SK-N-SH (cell line): ENCODE results near the gene SAP30L. TPM values are rescaled to one million over a fixed set of nuclear protein-coding genes. Genes with fewer than 3 reads are reported as not detected.
A peak's percentile ranks its signal among the peaks of the same experiment; 100 is the strongest.

ENCODE experiments used
- CTCF ChIA-PET: fragments of 300-600, 350-600 bp; formaldehyde crosslinking; extraction: SDS; loops from one replicate; lab custom pipeline; 2021; lab: Yijun Ruan, JAX
- POLR2A ChIA-PET: fragments of 350-600 bp; sonication (Branson Sonifier 250); formaldehyde crosslinking; extraction: SDS; loops from one replicate; lab custom pipeline; 2020; ENCODE audit warnings: antibody characterized with exemption, inconsistent platforms; lab: Yijun Ruan, JAX
- DNase-seq: peaks from one replicate; pipeline ENCODE4 v3.0.0; 2012
- H2AFZ ChIP-seq: fragments of 200-600 bp; sonication (generic); 2 replicates; pipeline ENCODE4 v1.8.1; 2016; ENCODE audit warnings: antibody characterized with exemption, mild to moderate bottlenecking, low read depth
- H3F3A ChIP-seq: fragments of 200-600 bp; sonication (generic); replicated peaks from 2 replicates; pipeline ENCODE3; 2016; ENCODE audit warnings: antibody characterized with exemption, mild to moderate bottlenecking; ENCODE audit not compliant: insufficient read depth
- H3K27ac ChIP-seq, 2 experiments: fragments of 200-500 bp in 1 of 2; fragments of 200-600 bp in 1 of 2; sonication (Bioruptor generic) in 1 of 2; sonication (generic), shearing (Covaris generic) in 1 of 2; 2 replicates each; pipeline versions ENCODE4 v1.5.1 to v1.6.1; 2014 to 2016; ENCODE audit warnings: low read depth in 2 of 2, inconsistent platforms in 1 of 2, low read length in 1 of 2, mild to moderate bottlenecking in 1 of 2, mixed read lengths in 1 of 2
- H3K27me3 ChIP-seq: fragments of 200-600 bp; sonication (generic), shearing (Covaris generic); 2 replicates; pipeline ENCODE4 v1.6.1; 2016; ENCODE audit warnings: mixed run types; ENCODE audit not compliant: insufficient read depth
- H3K36me3 ChIP-seq, 2 experiments: fragments of 200-500 bp in 1 of 2; fragments of 200-600 bp in 1 of 2; sonication (Bioruptor generic) in 1 of 2; sonication (generic) in 1 of 2; replicated peaks in 1 of 2; 2 replicates each; pipeline versions ENCODE3 to v1.5.1; 2014 to 2016; ENCODE audit warnings: low read length in 1 of 2, mild to moderate bottlenecking in 1 of 2; ENCODE audit not compliant: insufficient read depth in 2 of 2, control insufficient read depth in 1 of 2
- H3K4me1 ChIP-seq, 2 experiments: fragments of 200-500 bp in 1 of 2; fragments of 200-600 bp in 1 of 2; sonication (Bioruptor generic) in 1 of 2; sonication (generic), shearing (Covaris generic) in 1 of 2; 2 replicates each; pipeline versions ENCODE4 v1.5.1 to v1.6.1; 2014 to 2016; ENCODE audit warnings: low read depth in 1 of 2, low read length in 1 of 2, mixed run types in 1 of 2; ENCODE audit not compliant: insufficient read depth in 2 of 2, control insufficient read depth in 1 of 2
- H3K4me2 ChIP-seq: fragments of 200-600 bp; sonication (generic), shearing (Covaris generic); 2 replicates; pipeline ENCODE4 v1.6.1; 2017; ENCODE audit warnings: mixed run types
- H3K4me3 ChIP-seq, 2 experiments: fragments of 200-500 bp in 1 of 2; fragments of 200-600 bp in 1 of 2; sonication (Bioruptor generic) in 1 of 2; sonication (generic), shearing (Covaris generic) in 1 of 2; 2 replicates each; pipeline versions ENCODE4 v1.5.1 to v1.8.1; 2014 to 2016; ENCODE audit warnings: low read depth in 2 of 2, inconsistent platforms in 1 of 2, low read length in 1 of 2, mild to moderate bottlenecking in 1 of 2, mixed read lengths in 1 of 2, moderate library complexity in 1 of 2
- H3K79me2 ChIP-seq: fragments of 200-600 bp; sonication (generic); 2 replicates; pipeline ENCODE4 v1.8.1; 2017; ENCODE audit warnings: mild to moderate bottlenecking; ENCODE audit not compliant: insufficient read depth
- H3K9ac ChIP-seq: fragments of 200-600 bp; sonication (generic); 2 replicates; pipeline ENCODE4 v1.6.1; 2017; ENCODE audit warnings: mixed run types
- H3K9me2 ChIP-seq: fragments of 200-600 bp; sonication (generic); 2 replicates; pipeline ENCODE4 v1.6.1; 2017; ENCODE audit warnings: mixed run types
- H3K9me3 ChIP-seq: fragments of 200-600 bp; sonication (generic); 2 replicates; pipeline ENCODE4 v1.6.1; 2017; ENCODE audit warnings: mixed run types, mild to moderate bottlenecking, moderate library complexity
- H4K20me1 ChIP-seq: fragments of 200-600 bp; sonication (generic); 2 replicates; pipeline ENCODE4 v1.6.1; 2017; ENCODE audit warnings: mild to moderate bottlenecking, mixed run types; ENCODE audit not compliant: insufficient read depth
- CHD2 ChIP-seq: fragments of 150-350 bp; IDR thresholded peaks from 2 replicates; pipeline ENCODE4 v1.6.1; 2018; ENCODE audit warnings: low read length; ENCODE audit not compliant: partially characterized antibody
- ELF1 ChIP-seq: IDR thresholded peaks from 2 replicates; pipeline ENCODE4 v1.4.0; 2012
- EZH2phosphoT487 ChIP-seq: fragments of 200-600 bp; sonication (generic); IDR thresholded peaks from 2 replicates; pipeline ENCODE4 v1.6.1; 2017; ENCODE audit warnings: low read depth, mixed run types, mild to moderate bottlenecking, antibody characterized with exemption, moderate library complexity, borderline replicate concordance
- FOSL2 ChIP-seq: IDR thresholded peaks from 2 replicates; pipeline ENCODE4 v1.4.0; 2012; ENCODE audit warnings: low read depth, mild to moderate bottlenecking, moderate library complexity, borderline replicate concordance
- FOXJ3 ChIP-seq: sonication (generic); formaldehyde crosslinking; IDR thresholded peaks from 2 replicates; pipeline ENCODE4 v1.5.1; 2020; ENCODE audit warnings: mild to moderate bottlenecking, missing genetic modification reagents
- FOXM1 ChIP-seq: IDR thresholded peaks from 2 replicates; pipeline ENCODE4 v1.4.0; 2012; ENCODE audit warnings: low read depth, mild to moderate bottlenecking
- GATA2 ChIP-seq: sonication (generic); formaldehyde crosslinking; IDR thresholded peaks from 2 replicates; pipeline ENCODE4 v1.5.0; 2020; ENCODE audit warnings: mild to moderate bottlenecking, missing genetic modification reagents
- JUND ChIP-seq: IDR thresholded peaks from 2 replicates; pipeline ENCODE4 v1.4.0; 2012
- MEF2A ChIP-seq: IDR thresholded peaks from 2 replicates; pipeline ENCODE4 v1.4.0; 2012; ENCODE audit warnings: low read depth, borderline replicate concordance
- NRF1 ChIP-seq: IDR thresholded peaks from 2 replicates; pipeline ENCODE4 v1.6.1; 2012; ENCODE audit warnings: low read depth, mild to moderate bottlenecking, low read length
- POLR2AphosphoS5 ChIP-seq: IDR thresholded peaks from 2 replicates; pipeline ENCODE4 v1.6.1; 2012; ENCODE audit warnings: low read depth, low read length
- RAD21 ChIP-seq: IDR thresholded peaks from 2 replicates; pipeline ENCODE4 v1.6.1; 2012; ENCODE audit warnings: mild to moderate bottlenecking, low read length
- RXRA ChIP-seq: IDR thresholded peaks from 2 replicates; pipeline ENCODE4 v1.4.0; 2012; ENCODE audit warnings: low read depth, mild to moderate bottlenecking, borderline replicate concordance
- SMC3 ChIP-seq: IDR thresholded peaks from 2 replicates; pipeline ENCODE4 v1.6.1; 2012; ENCODE audit warnings: low read depth, low read length, improper control_type of control experiment
- TAF1 ChIP-seq: IDR thresholded peaks from 2 replicates; pipeline ENCODE4 v1.6.1; 2012; ENCODE audit warnings: low read depth, mild to moderate bottlenecking, low read length, moderate library complexity, borderline replicate concordance
- YY1 ChIP-seq: IDR thresholded peaks from 2 replicates; pipeline ENCODE4 v1.4.0; 2012; ENCODE audit warnings: low read depth, mild to moderate bottlenecking
- WGBS: methylation state at CpG from one replicate; pipeline ENCODE4 v1.1.6; 2017; ENCODE audit warnings: low lambda C conversion rate; 5-methylcytosine and 5-hydroxymethylcytosine counted together
- polyA plus RNA-seq, 3 experiments: library from polyadenylated mRNA; depleted of rRNA; stranded (reverse); fragments of >200 nt; gene quantifications; 2 replicates each; pipeline ENCODE4 v1.2.3, GENCODE V29; 2012
- TF ChIP-seq, protein P1 (sequence below): IDR thresholded peaks from 2 replicates; pipeline ENCODE4 v1.4.0; 2012; ENCODE audit warnings: low read depth, borderline replicate concordance
- TF ChIP-seq, protein P2 (sequence below): fragments of 200-600 bp; sonication (generic); IDR thresholded peaks from 2 replicates; pipeline ENCODE4 v1.6.1; 2017; ENCODE audit warnings: antibody characterized with exemption, mild to moderate bottlenecking, moderate library complexity
- TF ChIP-seq, protein P3 (sequence below): IDR thresholded peaks from 2 replicates; pipeline ENCODE4 v1.6.1; 2012; ENCODE audit warnings: mild to moderate bottlenecking, low read depth, low read length, moderate library complexity

SAP30L gene
- polyA plus RNA-seq, 1 of the 3 experiments (the other 2 are of a cell fraction): 26.6 TPM

DNA sequence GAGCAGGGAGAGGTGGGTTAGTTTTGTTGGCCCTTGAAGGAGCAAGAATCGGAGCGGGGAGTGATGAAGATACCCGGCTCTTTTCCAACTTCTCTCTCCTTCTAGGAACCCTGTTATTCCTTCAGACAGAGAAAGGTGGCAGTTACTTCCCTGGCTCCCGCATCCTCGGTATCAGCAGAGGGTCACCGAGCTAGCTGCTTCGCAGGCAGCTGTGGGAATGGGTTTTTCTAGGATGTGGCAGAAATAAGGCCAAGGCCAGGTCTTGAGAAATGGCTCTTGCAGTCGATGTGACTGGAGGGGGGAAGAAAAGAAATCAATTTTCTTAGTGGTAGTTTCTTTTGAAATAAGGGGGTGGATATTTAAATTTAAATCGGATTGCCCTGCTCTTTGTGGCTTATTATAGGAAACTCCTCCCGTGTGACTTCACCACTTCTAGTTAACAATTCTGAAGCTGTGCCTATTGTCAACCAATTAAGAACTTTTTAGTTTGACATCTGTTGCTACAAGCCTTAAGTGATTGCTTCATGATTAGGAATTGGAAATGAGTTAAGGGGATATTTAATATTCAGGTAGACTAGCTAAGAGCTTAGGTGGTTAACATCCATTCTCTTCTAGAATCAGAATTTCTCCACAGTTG, 1.4 kb downstream of the SAP30L start:
- Histone ChIP-seq H3K4me1 (peaks cover 0 to 15% of the 10 kb centered on the region in 2 experiments; a peak in 3 of 4 replicates), H2AFZ (peak overlapping the region; percentile 72), H4K20me1 (peaks cover 31% of the 10 kb centered on the region), H3K27ac (peak overlapping the region; percentile 44 to 53), H3K9me2 (no peaks in the 10 kb centered on the region), H3K36me3 (peaks cover 10 to 26% of the 10 kb centered on the region in 2 experiments), H3K9me3 (no peaks in the 10 kb centered on the region), H3K4me3 (peak overlapping the region; percentile 96), H3K4me2 (peak overlapping the region; percentile 85), H3K27me3 (no peaks in the 10 kb centered on the region), H3F3A (peaks cover 4% of the 10 kb centered on the region), H3K79me2 (peaks cover 69% of the 10 kb centered on the region), H3K9ac (peak overlapping the region; percentile 76)
- CTCF ChIA-PET: interaction anchor here (0.9 to 2.1 kb wide), 5 partner anchors 16 to 374 kb away, joined by 3 to 6 read pairs (median 5); no protein-coding TSS in a partner anchor
- 7% methylated on average over 10 of the region's 10 CpGs for WGBS
- no peak for DNase-seq
- POLR2A ChIA-PET: no interaction called here
- TF ChIP-seq ELF1: no peak
- TF ChIP-seq JUND: no peak
- TF ChIP-seq RAD21: no peak
- TF ChIP-seq FOSL2: no peak
- TF ChIP-seq, protein P1, sequence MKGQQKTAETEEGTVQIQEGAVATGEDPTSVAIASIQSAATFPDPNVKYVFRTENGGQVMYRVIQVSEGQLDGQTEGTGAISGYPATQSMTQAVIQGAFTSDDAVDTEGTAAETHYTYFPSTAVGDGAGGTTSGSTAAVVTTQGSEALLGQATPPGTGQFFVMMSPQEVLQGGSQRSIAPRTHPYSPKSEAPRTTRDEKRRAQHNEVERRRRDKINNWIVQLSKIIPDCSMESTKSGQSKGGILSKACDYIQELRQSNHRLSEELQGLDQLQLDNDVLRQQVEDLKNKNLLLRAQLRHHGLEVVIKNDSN: no peak
- TF ChIP-seq SMC3: no peak
- TF ChIP-seq YY1: no peak
- TF ChIP-seq, protein P2, sequence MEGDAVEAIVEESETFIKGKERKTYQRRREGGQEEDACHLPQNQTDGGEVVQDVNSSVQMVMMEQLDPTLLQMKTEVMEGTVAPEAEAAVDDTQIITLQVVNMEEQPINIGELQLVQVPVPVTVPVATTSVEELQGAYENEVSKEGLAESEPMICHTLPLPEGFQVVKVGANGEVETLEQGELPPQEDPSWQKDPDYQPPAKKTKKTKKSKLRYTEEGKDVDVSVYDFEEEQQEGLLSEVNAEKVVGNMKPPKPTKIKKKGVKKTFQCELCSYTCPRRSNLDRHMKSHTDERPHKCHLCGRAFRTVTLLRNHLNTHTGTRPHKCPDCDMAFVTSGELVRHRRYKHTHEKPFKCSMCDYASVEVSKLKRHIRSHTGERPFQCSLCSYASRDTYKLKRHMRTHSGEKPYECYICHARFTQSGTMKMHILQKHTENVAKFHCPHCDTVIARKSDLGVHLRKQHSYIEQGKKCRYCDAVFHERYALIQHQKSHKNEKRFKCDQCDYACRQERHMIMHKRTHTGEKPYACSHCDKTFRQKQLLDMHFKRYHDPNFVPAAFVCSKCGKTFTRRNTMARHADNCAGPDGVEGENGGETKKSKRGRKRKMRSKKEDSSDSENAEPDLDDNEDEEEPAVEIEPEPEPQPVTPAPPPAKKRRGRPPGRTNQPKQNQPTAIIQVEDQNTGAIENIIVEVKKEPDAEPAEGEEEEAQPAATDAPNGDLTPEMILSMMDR: no peak
- TF ChIP-seq FOXM1: no peak
- TF ChIP-seq FOXJ3 (CRISPR knock-in tag): no peak
- no peak for TF ChIP-seq CHD2
- TF ChIP-seq POLR2AphosphoS5: no peak
- no peak for TF ChIP-seq GATA2 (CRISPR knock-in tag)
- TF ChIP-seq RXRA: no peak
- no peak for TF ChIP-seq TAF1
- no peak for TF ChIP-seq MEF2A
- TF ChIP-seq EZH2phosphoT487: no peak
- no peak for TF ChIP-seq NRF1
- TF ChIP-seq, protein P3, sequence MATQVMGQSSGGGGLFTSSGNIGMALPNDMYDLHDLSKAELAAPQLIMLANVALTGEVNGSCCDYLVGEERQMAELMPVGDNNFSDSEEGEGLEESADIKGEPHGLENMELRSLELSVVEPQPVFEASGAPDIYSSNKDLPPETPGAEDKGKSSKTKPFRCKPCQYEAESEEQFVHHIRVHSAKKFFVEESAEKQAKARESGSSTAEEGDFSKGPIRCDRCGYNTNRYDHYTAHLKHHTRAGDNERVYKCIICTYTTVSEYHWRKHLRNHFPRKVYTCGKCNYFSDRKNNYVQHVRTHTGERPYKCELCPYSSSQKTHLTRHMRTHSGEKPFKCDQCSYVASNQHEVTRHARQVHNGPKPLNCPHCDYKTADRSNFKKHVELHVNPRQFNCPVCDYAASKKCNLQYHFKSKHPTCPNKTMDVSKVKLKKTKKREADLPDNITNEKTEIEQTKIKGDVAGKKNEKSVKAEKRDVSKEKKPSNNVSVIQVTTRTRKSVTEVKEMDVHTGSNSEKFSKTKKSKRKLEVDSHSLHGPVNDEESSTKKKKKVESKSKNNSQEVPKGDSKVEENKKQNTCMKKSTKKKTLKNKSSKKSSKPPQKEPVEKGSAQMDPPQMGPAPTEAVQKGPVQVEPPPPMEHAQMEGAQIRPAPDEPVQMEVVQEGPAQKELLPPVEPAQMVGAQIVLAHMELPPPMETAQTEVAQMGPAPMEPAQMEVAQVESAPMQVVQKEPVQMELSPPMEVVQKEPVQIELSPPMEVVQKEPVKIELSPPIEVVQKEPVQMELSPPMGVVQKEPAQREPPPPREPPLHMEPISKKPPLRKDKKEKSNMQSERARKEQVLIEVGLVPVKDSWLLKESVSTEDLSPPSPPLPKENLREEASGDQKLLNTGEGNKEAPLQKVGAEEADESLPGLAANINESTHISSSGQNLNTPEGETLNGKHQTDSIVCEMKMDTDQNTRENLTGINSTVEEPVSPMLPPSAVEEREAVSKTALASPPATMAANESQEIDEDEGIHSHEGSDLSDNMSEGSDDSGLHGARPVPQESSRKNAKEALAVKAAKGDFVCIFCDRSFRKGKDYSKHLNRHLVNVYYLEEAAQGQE: no peak
